HepG2 (cell line): ENCODE measurements around the gene MMP24OS. TPM values are rescaled to one million over a fixed set of nuclear protein-coding genes. Genes with fewer than 3 reads are reported as not detected.

ENCODE experiments used
- AHR ChIP-seq: IDR thresholded peaks from 2 replicates; pipeline ENCODE4 v1.6.1; 2018; ENCODE audit warnings: missing genetic modification reagents, missing compliant biosample characterization
- DBP ChIP-seq: sonication (generic); formaldehyde crosslinking; IDR thresholded peaks from 2 replicates; pipeline ENCODE4 v1.4.0; 2020; ENCODE audit warnings: missing genetic modification reagents; ENCODE audit errors: not compliant biosample characterization
- FOXA3 ChIP-seq: IDR thresholded peaks from 2 replicates; pipeline ENCODE4 v1.6.1; 2016; ENCODE audit warnings: missing genetic modification reagents, missing compliant biosample characterization
- HMG20B ChIP-seq: conservative IDR thresholded peaks from 2 replicates; pipeline ENCODE4 v1.6.1; 2016; ENCODE audit warnings: missing genetic modification reagents, missing compliant biosample characterization
- MTF2 ChIP-seq: sonication (generic); formaldehyde crosslinking; IDR thresholded peaks from 2 replicates; pipeline ENCODE4 v1.5.0; 2020; ENCODE audit warnings: missing genetic modification reagents, borderline replicate concordance
- NFKB2 ChIP-seq: sonication (generic); formaldehyde crosslinking; IDR thresholded peaks from 2 replicates; pipeline ENCODE4 v1.4.0; 2020; ENCODE audit warnings: missing genetic modification reagents, borderline replicate concordance
- RFXAP ChIP-seq: sonication (generic); formaldehyde crosslinking; IDR thresholded peaks from 2 replicates; pipeline ENCODE4 v1.4.0; 2020; ENCODE audit warnings: missing genetic modification reagents, borderline replicate concordance
- SIX4 ChIP-seq: sonication (generic); formaldehyde crosslinking; IDR thresholded peaks from 2 replicates; pipeline ENCODE4 v1.4.0; 2020; ENCODE audit warnings: missing genetic modification reagents
- ZBTB21 ChIP-seq: sonication (generic); formaldehyde crosslinking; IDR thresholded peaks from 2 replicates; pipeline ENCODE4 v1.4.0; 2020; ENCODE audit warnings: missing genetic modification reagents
- ZNF160 ChIP-seq: sonication (generic); formaldehyde crosslinking; IDR thresholded peaks from 2 replicates; pipeline ENCODE4 v1.8.0; 2022; ENCODE audit warnings: mild to moderate bottlenecking, inconsistent platforms, missing genetic modification reagents
- ZNF496 ChIP-seq: sonication (generic); formaldehyde crosslinking; IDR thresholded peaks from 2 replicates; pipeline ENCODE4 v1.8.1; 2023; ENCODE audit warnings: mild to moderate bottlenecking, moderate library complexity, missing genetic modification reagents; ENCODE audit not compliant: insufficient replicate concordance
- ZNF574 ChIP-seq: sonication (generic); formaldehyde crosslinking; IDR thresholded peaks from 2 replicates; pipeline ENCODE4 v1.4.0; 2020; ENCODE audit warnings: missing genetic modification reagents
- ZNF724P ChIP-seq: sonication (generic); formaldehyde crosslinking; IDR thresholded peaks from 2 replicates; pipeline ENCODE4 v1.8.0; 2022; ENCODE audit warnings: missing genetic modification reagents, borderline replicate concordance
- ZNF747 ChIP-seq: sonication (generic); formaldehyde crosslinking; IDR thresholded peaks from 2 replicates; pipeline ENCODE4 v1.8.1; 2023; ENCODE audit warnings: missing genetic modification reagents, mild to moderate bottlenecking, borderline replicate concordance
- polyA plus RNA-seq, 8 experiments: library from polyadenylated mRNA; depleted of rRNA in 3 of 8; stranded (reverse) in 7 of 8; unstranded in 1 of 8; fragments of >200 nt; fragmentation: Illumina TruSeq in 4 of 8; extraction: Trizol in 4 of 8; gene quantifications; 2 replicates each; pipeline versions ENCODE4 v1.2.1 to v1.2.3, GENCODE V29; 2011 to 2016; ENCODE audit warnings: low read depth in 4 of 8, missing spikeins in 1 of 8, mixed read lengths in 1 of 8; ENCODE audit not compliant: insufficient read depth in 1 of 8
- total RNA-seq, 5 experiments: library from RNA; depleted of rRNA; stranded (reverse); fragments of >200 nt; fragmentation: Illumina TruSeq; extraction: Trizol; gene quantifications; 2 replicates each; pipeline ENCODE4 v1.2.3, GENCODE V29; 2016; ENCODE audit warnings: low read depth in 1 of 5
- TF ChIP-seq, protein P1 (sequence below): sonication (generic); formaldehyde crosslinking; IDR thresholded peaks from 2 replicates; pipeline ENCODE4 v1.5.0; 2020; ENCODE audit warnings: missing genetic modification reagents
- TF ChIP-seq, protein P2 (sequence below): sonication (generic); formaldehyde crosslinking; IDR thresholded peaks from 2 replicates; pipeline ENCODE4 v1.4.0; 2020; ENCODE audit warnings: low read depth, missing genetic modification reagents

Gene MMP24OS
- total and polyA plus RNA-seq, 2 of the 13 experiments (the other 11 are each of a cell fraction or from before 2014, with no cell fraction given): 6.0 to 8.5 TPM

DNA sequence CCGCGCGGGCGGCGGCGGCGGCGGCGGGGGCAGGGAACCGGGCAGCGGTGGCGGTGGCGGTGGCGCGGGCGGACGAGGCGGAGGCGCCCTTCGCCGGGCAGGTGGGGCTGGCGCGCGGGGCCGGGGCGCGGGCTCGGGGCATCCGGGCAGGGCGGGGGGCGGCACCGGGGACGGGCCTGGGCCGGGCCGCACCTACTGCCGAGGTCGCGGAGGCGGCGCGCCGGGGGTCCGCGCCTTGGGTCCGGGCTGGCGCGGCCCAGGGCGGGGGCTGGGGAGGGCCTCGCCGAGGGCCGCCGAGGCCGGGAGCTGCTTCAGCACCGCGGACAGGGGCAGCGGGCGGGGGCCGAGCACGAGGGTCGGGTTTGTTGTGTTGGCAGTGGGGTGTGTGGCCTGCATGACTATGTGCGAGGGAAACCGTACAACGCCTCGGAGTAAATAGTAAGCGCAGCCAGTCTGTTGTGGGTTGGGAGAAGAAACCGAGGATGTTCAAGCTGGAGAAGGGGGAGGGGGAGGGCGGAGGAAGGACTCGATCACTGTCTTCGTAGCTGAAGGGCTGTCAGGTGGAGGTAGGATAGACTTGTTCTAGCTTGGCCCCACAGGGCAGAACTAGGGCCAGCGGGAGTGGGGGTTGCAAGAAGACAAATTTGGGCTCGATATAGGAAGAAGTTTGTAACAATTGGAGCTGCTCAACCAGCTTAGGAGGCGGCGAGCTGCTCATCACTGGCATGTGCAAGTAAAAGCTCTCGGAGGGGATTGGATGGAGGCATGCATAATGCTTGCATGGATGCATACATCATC lies 50.8 kb downstream of the MMP24OS start (continued):
- TF ChIP-seq ZNF724P (peak; percentile 90; the same call in 1 of the 2 replicates), AHR (CRISPR knock-in tag) (peak; percentile 99; the same call in 1 of the 2 replicates), MTF2 (CRISPR knock-in tag) (peak; percentile 95), ZNF574 (peak; percentile 89), DBP (CRISPR knock-in tag) (peak; percentile 98), RFXAP (peak; percentile 91), ZBTB21 (CRISPR knock-in tag) (peak; percentile 60; the same call in 1 of the 2 replicates), FOXA3 (CRISPR knock-in tag) (peak; percentile 52), HMG20B (CRISPR knock-in tag) (peak; percentile 67; the same call in 1 of the 2 replicates), NFKB2 (CRISPR knock-in tag) (peak; percentile 99), SIX4 (CRISPR knock-in tag) (peak; percentile 75; the same call in 1 of the 2 replicates), ZNF160 (peak; percentile 96), ZNF747 (CRISPR knock-in tag) (no peak), ZNF496 (CRISPR knock-in tag) (no peak)
- TF ChIP-seq, protein P1, sequence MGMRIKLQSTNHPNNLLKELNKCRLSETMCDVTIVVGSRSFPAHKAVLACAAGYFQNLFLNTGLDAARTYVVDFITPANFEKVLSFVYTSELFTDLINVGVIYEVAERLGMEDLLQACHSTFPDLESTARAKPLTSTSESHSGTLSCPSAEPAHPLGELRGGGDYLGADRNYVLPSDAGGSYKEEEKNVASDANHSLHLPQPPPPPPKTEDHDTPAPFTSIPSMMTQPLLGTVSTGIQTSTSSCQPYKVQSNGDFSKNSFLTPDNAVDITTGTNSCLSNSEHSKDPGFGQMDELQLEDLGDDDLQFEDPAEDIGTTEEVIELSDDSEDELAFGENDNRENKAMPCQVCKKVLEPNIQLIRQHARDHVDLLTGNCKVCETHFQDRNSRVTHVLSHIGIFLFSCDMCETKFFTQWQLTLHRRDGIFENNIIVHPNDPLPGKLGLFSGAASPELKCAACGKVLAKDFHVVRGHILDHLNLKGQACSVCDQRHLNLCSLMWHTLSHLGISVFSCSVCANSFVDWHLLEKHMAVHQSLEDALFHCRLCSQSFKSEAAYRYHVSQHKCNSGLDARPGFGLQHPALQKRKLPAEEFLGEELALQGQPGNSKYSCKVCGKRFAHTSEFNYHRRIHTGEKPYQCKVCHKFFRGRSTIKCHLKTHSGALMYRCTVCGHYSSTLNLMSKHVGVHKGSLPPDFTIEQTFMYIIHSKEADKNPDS (CRISPR knock-in tag): no peak; the same call in 1 of the 2 replicates
- TF ChIP-seq, protein P2, sequence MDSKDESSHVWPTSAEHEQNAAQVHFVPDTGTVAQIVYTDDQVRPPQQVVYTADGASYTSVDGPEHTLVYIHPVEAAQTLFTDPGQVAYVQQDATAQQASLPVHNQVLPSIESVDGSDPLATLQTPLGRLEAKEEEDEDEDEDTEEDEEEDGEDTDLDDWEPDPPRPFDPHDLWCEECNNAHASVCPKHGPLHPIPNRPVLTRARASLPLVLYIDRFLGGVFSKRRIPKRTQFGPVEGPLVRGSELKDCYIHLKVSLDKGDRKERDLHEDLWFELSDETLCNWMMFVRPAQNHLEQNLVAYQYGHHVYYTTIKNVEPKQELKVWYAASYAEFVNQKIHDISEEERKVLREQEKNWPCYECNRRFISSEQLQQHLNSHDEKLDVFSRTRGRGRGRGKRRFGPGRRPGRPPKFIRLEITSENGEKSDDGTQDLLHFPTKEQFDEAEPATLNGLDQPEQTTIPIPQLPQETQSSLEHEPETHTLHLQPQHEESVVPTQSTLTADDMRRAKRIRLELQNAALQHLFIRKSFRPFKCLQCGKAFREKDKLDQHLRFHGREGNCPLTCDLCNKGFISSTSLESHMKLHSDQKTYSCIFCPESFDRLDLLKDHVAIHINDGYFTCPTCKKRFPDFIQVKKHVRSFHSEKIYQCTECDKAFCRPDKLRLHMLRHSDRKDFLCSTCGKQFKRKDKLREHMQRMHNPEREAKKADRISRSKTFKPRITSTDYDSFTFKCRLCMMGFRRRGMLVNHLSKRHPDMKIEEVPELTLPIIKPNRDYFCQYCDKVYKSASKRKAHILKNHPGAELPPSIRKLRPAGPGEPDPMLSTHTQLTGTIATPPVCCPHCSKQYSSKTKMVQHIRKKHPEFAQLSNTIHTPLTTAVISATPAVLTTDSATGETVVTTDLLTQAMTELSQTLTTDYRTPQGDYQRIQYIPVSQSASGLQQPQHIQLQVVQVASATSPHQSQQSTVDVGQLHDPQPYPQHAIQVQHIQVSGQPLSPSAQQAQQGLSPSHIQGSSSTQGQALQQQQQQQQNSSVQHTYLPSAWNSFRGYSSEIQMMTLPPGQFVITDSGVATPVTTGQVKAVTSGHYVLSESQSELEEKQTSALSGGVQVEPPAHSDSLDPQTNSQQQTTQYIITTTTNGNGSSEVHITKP (CRISPR knock-in tag): peak; percentile 34; the same call in 1 of the 2 replicates
